Astrocyte (in vitro differentiated cells and primary cell): ENCODE data around the gene EXOC6B. TPM values are rescaled to one million over a fixed set of nuclear protein-coding genes. Genes with fewer than 3 reads are reported as not detected.

ENCODE experiments used
- DNase-seq: peaks from one replicate; pipeline ENCODE4 v3.0.0-alpha.2; 2010; ENCODE audit warnings: low read depth
- FAIRE-seq: peaks from 2 replicates; lab custom pipeline; 2011; peaks lifted over from hg19 to GRCh38; lab: Jason Lieb, UNC
- H2AFZ ChIP-seq: 2 replicates; pipeline ENCODE4 v1.6.0; 2012; ENCODE audit warnings: low read depth, low read length, inconsistent platforms
- H3K27ac ChIP-seq: 2 replicates; pipeline ENCODE4 v1.5.1; 2011; ENCODE audit warnings: low read depth, low read length, inconsistent platforms
- H3K27me3 ChIP-seq: 2 replicates; pipeline ENCODE4 v1.6.0; 2011; ENCODE audit warnings: low read length, inconsistent platforms; ENCODE audit not compliant: insufficient read depth
- H3K36me3 ChIP-seq: 2 replicates; pipeline ENCODE4 v1.5.1; 2011; ENCODE audit warnings: low read length, inconsistent platforms; ENCODE audit not compliant: insufficient read depth
- H3K4me1 ChIP-seq: 2 replicates; pipeline ENCODE4 v1.5.1; 2011; ENCODE audit warnings: low read length, inconsistent platforms; ENCODE audit not compliant: insufficient read depth
- H3K4me2 ChIP-seq: 2 replicates; pipeline ENCODE4 v1.6.0; 2012; ENCODE audit warnings: low read length, inconsistent platforms
- H3K4me3 ChIP-seq: 2 replicates; pipeline ENCODE4 v1.5.1; 2011; ENCODE audit warnings: low read depth, mild to moderate bottlenecking, low read length, inconsistent platforms; ENCODE audit not compliant: insufficient read depth
- H3K79me2 ChIP-seq: 2 replicates; pipeline ENCODE4 v1.6.0; 2012; ENCODE audit warnings: mild to moderate bottlenecking, low read length, inconsistent platforms; ENCODE audit not compliant: insufficient read depth
- H3K9ac ChIP-seq: 2 replicates; pipeline ENCODE4 v1.6.0; 2012; ENCODE audit warnings: mild to moderate bottlenecking, low read length, inconsistent platforms
- H3K9me3 ChIP-seq: 2 replicates; pipeline ENCODE4 v1.5.1; 2012; ENCODE audit warnings: low read depth, mild to moderate bottlenecking, low read length, inconsistent platforms; ENCODE audit not compliant: insufficient read depth
- H4K20me1 ChIP-seq: 2 replicates; pipeline ENCODE4 v1.6.0; 2012; ENCODE audit warnings: low read length, inconsistent platforms; ENCODE audit not compliant: insufficient read depth
- H3K27ac Mint-ChIP-seq: one replicate; pipeline ENCODE4 v1.8.0; 2021; ENCODE audit warnings: mild to moderate bottlenecking, mixed read lengths; ENCODE audit not compliant: unreplicated experiment
- H3K27me3 Mint-ChIP-seq: one replicate; pipeline ENCODE4 v1.8.0; 2021; ENCODE audit warnings: low read depth, mixed read lengths; ENCODE audit not compliant: unreplicated experiment
- H3K36me3 Mint-ChIP-seq: one replicate; pipeline ENCODE4 v1.8.0; 2021; ENCODE audit warnings: low read depth, mixed read lengths; ENCODE audit not compliant: unreplicated experiment
- H3K4me1 Mint-ChIP-seq: one replicate; pipeline ENCODE4 v1.8.0; 2021; ENCODE audit warnings: low read depth, mixed read lengths; ENCODE audit not compliant: unreplicated experiment
- H3K4me3 Mint-ChIP-seq: one replicate; pipeline ENCODE4 v1.8.0; 2021; ENCODE audit warnings: mild to moderate bottlenecking, moderate library complexity, mixed read lengths; ENCODE audit not compliant: unreplicated experiment
- H3K9me3 Mint-ChIP-seq: one replicate; pipeline ENCODE4 v1.8.0; 2021; ENCODE audit warnings: mild to moderate bottlenecking, mixed read lengths; ENCODE audit not compliant: unreplicated experiment
- CTCF ChIP-seq: IDR thresholded peaks from 2 replicates; pipeline ENCODE4 v1.5.1; 2011; ENCODE audit warnings: low read depth, mild to moderate bottlenecking, inconsistent platforms, low read length, moderate library complexity; ENCODE audit not compliant: insufficient read depth
- EZH2 ChIP-seq: IDR thresholded peaks from 2 replicates; pipeline ENCODE4 v1.6.1; 2012; ENCODE audit warnings: mild to moderate bottlenecking, low read length, inconsistent platforms; ENCODE audit not compliant: insufficient read depth
- total RNA-seq: library from RNA; stranded (reverse); gene quantifications from 2 replicates; pipeline ENCODE4 v1.2.1, GENCODE V29; 2021

The EXOC6B gene
- total RNA-seq, 1 donor from 2014 or later: 31.8 TPM

- H2AFZ ChIP-seq: peak overlapping the region; percentile 35
- peaks cover 8% of the 10 kb centered on the region for H3K4me1 Mint-ChIP-seq
Measured at GRCh38 chr2:72150157-72150860, 675.5 kb downstream of the EXOC6B start.

GRCh38 chr2:72149556-72150156, 676.2 kb downstream of the EXOC6B start:
- Mint-ChIP-seq H3K27ac (peak overlapping the region; percentile 37), H3K36me3 (no peaks in the 10 kb centered on the region), H3K9me3 (peaks cover 10% of the 10 kb centered on the region), H3K27me3 (peaks cover 71% of the 10 kb centered on the region), H3K4me1 (peaks cover 8% of the 10 kb centered on the region), H3K4me3 (peak overlapping the region; percentile 86)
- no peak for DNase-seq
- Histone ChIP-seq H4K20me1 (no peaks in the 10 kb centered on the region), H3K27ac (no peak overlapping the region), H3K4me1 (peaks cover 31% of the 10 kb centered on the region), H3K4me3 (peak overlapping the region; percentile 48), H3K9me3 (peaks cover 4% of the 10 kb centered on the region), H3K27me3 (peaks cover 69% of the 10 kb centered on the region), H3K9ac (no peak overlapping the region), H3K79me2 (no peaks in the 10 kb centered on the region), H3K4me2 (peak overlapping the region; percentile 94), H2AFZ (peak overlapping the region; percentile 35), H3K36me3 (no peaks in the 10 kb centered on the region)
- FAIRE-seq: no peak
- TF ChIP-seq CTCF (no peak), EZH2 (peak; percentile 96)

More at GRCh38 chr2:72150157-72150860, 675.5 kb downstream of the EXOC6B start:
- Histone ChIP-seq H3K9me3 (peaks cover 4% of the 10 kb centered on the region), H3K9ac (no peak overlapping the region), H3K4me2 (peak overlapping the region; percentile 94), H3K4me3 (no peak overlapping the region), H3K27ac (no peak overlapping the region), H3K27me3 (peaks cover 73% of the 10 kb centered on the region), H3K4me1 (peaks cover 25% of the 10 kb centered on the region), H3K36me3 (no peaks in the 10 kb centered on the region), H4K20me1 (no peaks in the 10 kb centered on the region), H3K79me2 (no peaks in the 10 kb centered on the region)
- Mint-ChIP-seq H3K4me3 (peak overlapping the region; percentile 72), H3K36me3 (no peaks in the 10 kb centered on the region), H3K27me3 (peaks cover 76% of the 10 kb centered on the region), H3K9me3 (peaks cover 10% of the 10 kb centered on the region), H3K27ac (peak overlapping the region; percentile 37)
- FAIRE-seq: peak; percentile 5
- TF ChIP-seq CTCF (peak; percentile 77), EZH2 (no peak)
- DNase-seq: peak; percentile 34
